ENCODE measurements around the gene ZBTB20. TPM values are rescaled to one million over a fixed set of nuclear protein-coding genes. Genes with fewer than 3 reads are reported as not detected.

ZBTB20 gene
- total RNA-seq, 1 experiment from 2014 or later: 3.7 TPM

- ChIA-PET CTCF (no interaction called here), POLR2A (ENCODE audit: unreplicated experiment) (interaction anchor here (0.6 kb wide), 1 partner anchor 21 kb away, joined by 3 read pairs; no protein-coding TSS in a partner anchor)
- Histone ChIP-seq H3K27ac (ENCODE audit: low read length) (no peak overlapping the region), H3K79me2 (ENCODE audit: low read length) (no peaks in the 10 kb centered on the region), H3K4me2 (ENCODE audit: low read length) (no peak overlapping the region), H3F3A (ENCODE audit: low read length, unreplicated experiment) (no peaks in the 10 kb centered on the region), H4K20me1 (ENCODE audit: low read length) (no peaks in the 10 kb centered on the region), H3K4me3 (ENCODE audit: low read length) (no peak overlapping the region), H3K9me2 (replicated peaks; ENCODE audit: low read length) (no peaks in the 10 kb centered on the region), H3K27me3 (ENCODE audit: low read length) (no peaks in the 10 kb centered on the region), H3K9ac (ENCODE audit: low read length) (no peak overlapping the region), H3K9me3 (ENCODE audit: low read length) (no peaks in the 10 kb centered on the region), H3K36me3 (ENCODE audit: low read depth, low read length) (no peaks in the 10 kb centered on the region), H3K4me1 (ENCODE audit: insufficient read depth, low read length) (no peaks in the 10 kb centered on the region), H2AFZ (ENCODE audit: low read length) (no peak overlapping the region)
- TF ChIP-seq, protein P1, sequence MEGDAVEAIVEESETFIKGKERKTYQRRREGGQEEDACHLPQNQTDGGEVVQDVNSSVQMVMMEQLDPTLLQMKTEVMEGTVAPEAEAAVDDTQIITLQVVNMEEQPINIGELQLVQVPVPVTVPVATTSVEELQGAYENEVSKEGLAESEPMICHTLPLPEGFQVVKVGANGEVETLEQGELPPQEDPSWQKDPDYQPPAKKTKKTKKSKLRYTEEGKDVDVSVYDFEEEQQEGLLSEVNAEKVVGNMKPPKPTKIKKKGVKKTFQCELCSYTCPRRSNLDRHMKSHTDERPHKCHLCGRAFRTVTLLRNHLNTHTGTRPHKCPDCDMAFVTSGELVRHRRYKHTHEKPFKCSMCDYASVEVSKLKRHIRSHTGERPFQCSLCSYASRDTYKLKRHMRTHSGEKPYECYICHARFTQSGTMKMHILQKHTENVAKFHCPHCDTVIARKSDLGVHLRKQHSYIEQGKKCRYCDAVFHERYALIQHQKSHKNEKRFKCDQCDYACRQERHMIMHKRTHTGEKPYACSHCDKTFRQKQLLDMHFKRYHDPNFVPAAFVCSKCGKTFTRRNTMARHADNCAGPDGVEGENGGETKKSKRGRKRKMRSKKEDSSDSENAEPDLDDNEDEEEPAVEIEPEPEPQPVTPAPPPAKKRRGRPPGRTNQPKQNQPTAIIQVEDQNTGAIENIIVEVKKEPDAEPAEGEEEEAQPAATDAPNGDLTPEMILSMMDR (conservative IDR thresholded peaks at IDR 0.05; ENCODE audit: low read depth, low read length): no peak
- no peak for TF ChIP-seq EZH2phosphoT487 (IDR thresholded peaks at IDR 0.05; ENCODE audit: borderline replicate concordance, low read length)
- TF ChIP-seq EZH2 (IDR thresholded peaks at IDR 0.05; ENCODE audit: low read length, unreplicated experiment): no peak
- DNase-seq (no peak), ATAC-seq (no peak)
- BruUV-seq (replicated peaks): no TSS peak
- intact Hi-C loops (cut with micrococcal nuclease): no loop called here
Measured at GRCh38 chr3:114674036-114674435, 473.1 kb downstream of the ZBTB20 start.

- Histone ChIP-seq H3K27ac (ENCODE audit: low read length) (no peak overlapping the region), H3K4me2 (ENCODE audit: low read length) (no peak overlapping the region), H3K4me1 (ENCODE audit: insufficient read depth, low read length) (no peaks in the 10 kb centered on the region), H3K4me3 (ENCODE audit: low read length) (no peak overlapping the region), H3K9me3 (ENCODE audit: low read length) (no peaks in the 10 kb centered on the region), H4K20me1 (ENCODE audit: low read length) (no peaks in the 10 kb centered on the region), H2AFZ (ENCODE audit: low read length) (no peak overlapping the region), H3F3A (ENCODE audit: low read length, unreplicated experiment) (no peaks in the 10 kb centered on the region), H3K9me2 (replicated peaks; ENCODE audit: low read length) (no peaks in the 10 kb centered on the region), H3K27me3 (ENCODE audit: low read length) (no peaks in the 10 kb centered on the region), H3K36me3 (ENCODE audit: low read depth, low read length) (no peaks in the 10 kb centered on the region), H3K79me2 (ENCODE audit: low read length) (no peaks in the 10 kb centered on the region), H3K9ac (ENCODE audit: low read length) (no peak overlapping the region)
- TF ChIP-seq EZH2 (IDR thresholded peaks at IDR 0.05; ENCODE audit: low read length, unreplicated experiment): no peak
- TF ChIP-seq, protein P1 (conservative IDR thresholded peaks at IDR 0.05; ENCODE audit: low read depth, low read length): no peak
- intact Hi-C loops (cut with micrococcal nuclease): no loop called here
- DNase-seq (no peak), ATAC-seq (no peak)
- CTCF ChIA-PET: no interaction called here
- POLR2A ChIA-PET (ENCODE audit: unreplicated experiment): no interaction called here
- BruUV-seq (replicated peaks): no TSS peak
Measured at GRCh38 chr3:114673481-114673880, 473.6 kb downstream of the ZBTB20 start.

DNA sequence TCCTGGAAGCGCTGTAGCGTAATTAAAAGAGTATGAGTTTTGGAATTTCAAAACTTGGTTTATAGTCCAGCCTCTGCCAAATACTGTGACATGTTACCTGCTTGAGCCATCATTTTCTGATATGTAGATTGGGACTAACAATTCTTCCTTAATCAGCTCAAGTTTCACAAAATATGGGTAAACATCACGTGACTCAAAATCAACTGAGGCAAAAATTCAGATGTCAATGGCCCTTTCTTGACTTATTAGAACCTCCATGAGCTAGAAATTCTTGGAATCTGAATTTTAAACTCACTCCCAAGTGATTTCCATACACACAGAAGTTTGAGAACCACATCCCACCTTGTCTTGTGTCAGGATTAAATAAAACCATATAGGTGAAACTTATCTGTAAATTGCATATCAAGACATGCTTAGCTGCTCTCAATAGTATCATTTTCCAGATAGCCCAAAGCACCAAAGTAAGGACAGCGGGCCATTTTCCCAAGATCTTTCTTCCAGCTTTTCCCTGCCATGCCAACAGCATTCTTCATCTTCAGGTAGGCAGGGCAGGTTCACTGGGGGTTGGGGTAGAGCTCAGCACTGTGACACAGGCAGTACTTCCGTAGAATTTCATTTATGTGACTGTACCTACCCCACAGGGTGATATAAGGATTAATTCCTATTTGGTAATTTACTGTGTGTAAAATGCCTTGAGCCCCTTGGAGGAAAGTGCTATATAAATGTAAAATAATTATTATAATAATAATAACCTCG lies 474.2 kb downstream of the ZBTB20 start:
- no peaks in the 10 kb centered on the region for H3F3A ChIP-seq (ENCODE audit: low read length, unreplicated experiment)
- no peak for ATAC-seq
- no peak overlapping the region for H3K4me3 ChIP-seq (ENCODE audit: low read length)
- no peak overlapping the region for H3K27ac ChIP-seq (ENCODE audit: low read length)
- no peak for DNase-seq
- no TSS peak for BruUV-seq (replicated peaks)
- no peaks in the 10 kb centered on the region for H3K36me3 ChIP-seq (ENCODE audit: low read depth, low read length)
- H3K9ac ChIP-seq (ENCODE audit: low read length): no peak overlapping the region
- H3K4me2 ChIP-seq (ENCODE audit: low read length): no peak overlapping the region
- intact Hi-C loops (cut with micrococcal nuclease): no loop called here
- no peak for TF ChIP-seq EZH2 (IDR thresholded peaks at IDR 0.05; ENCODE audit: low read length, unreplicated experiment)
- TF ChIP-seq EZH2phosphoT487 (IDR thresholded peaks at IDR 0.05; ENCODE audit: borderline replicate concordance, low read length): no peak
- TF ChIP-seq, protein P1 (conservative IDR thresholded peaks at IDR 0.05; ENCODE audit: low read depth, low read length): no peak
- H3K4me1 ChIP-seq (ENCODE audit: insufficient read depth, low read length): no peaks in the 10 kb centered on the region
- no peaks in the 10 kb centered on the region for H3K79me2 ChIP-seq (ENCODE audit: low read length)
- no peaks in the 10 kb centered on the region for H3K27me3 ChIP-seq (ENCODE audit: low read length)
- no peaks in the 10 kb centered on the region for H3K9me3 ChIP-seq (ENCODE audit: low read length)
- ChIA-PET CTCF (no interaction called here), POLR2A (ENCODE audit: unreplicated experiment) (no interaction called here)
- H2AFZ ChIP-seq (ENCODE audit: low read length): no peak overlapping the region
- H4K20me1 ChIP-seq (ENCODE audit: low read length): no peaks in the 10 kb centered on the region
- no peaks in the 10 kb centered on the region for H3K9me2 ChIP-seq (replicated peaks; ENCODE audit: low read length)

Data from PC-3 (cell line).